NCI-H2196 (cell line): Measurements from ENCODE around the gene PLCD3.

Source experiments
- DNase-seq: peaks from one replicate; lab custom pipeline; 2025; ENCODE audit not compliant: unreplicated experiment; lab: John Stamatoyannopoulos, UW

Gene PLCD3

DNA sequence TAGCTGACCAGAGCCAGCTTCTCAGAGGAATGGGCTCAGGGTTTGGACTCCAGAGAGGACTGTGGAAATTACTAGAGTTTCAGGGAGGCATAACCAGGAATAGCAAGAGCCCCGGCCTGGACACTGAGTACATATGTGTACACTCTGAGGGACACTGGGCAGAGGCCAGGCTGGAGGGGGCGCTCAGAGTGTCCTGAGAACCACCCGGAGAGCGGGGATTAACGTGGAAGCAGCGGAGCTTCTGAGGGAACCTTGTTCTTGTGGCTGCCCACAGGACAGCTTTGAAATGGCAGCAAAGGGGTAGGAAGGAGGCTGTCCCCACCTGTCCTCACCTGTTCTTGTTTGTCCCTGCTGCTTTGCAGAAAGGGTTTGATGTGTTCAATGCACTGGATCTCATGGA, 27.8 kb downstream of the PLCD3 start:
- no peak for DNase-seq

- no peak for DNase-seq
Measured at GRCh38 chr17:45104029-45104428, 28.3 kb downstream of the PLCD3 start.

- no peak for DNase-seq
Measured at GRCh38 chr17:45103269-45103795, 29.0 kb downstream of the PLCD3 start.

DNA sequence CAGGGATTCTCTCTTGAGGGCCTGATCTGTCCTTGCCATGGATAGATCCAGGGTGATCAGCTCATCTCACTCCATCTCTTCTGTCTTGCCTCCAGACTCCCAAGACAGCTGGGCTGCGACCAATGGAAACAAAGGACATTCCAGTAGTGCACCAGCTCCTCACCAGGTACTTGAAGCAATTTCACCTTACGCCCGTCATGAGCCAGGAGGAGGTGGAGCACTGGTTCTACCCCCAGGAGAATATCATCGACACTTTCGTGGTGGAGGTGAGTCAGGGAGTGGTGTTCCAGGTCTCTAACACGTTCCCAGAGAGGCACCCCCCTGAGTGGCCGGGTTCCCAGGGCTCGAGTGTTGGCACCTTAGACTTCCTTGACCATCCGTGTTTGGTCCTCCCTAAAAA, 29.5 kb downstream of the PLCD3 start:
- no peak for DNase-seq

DNA sequence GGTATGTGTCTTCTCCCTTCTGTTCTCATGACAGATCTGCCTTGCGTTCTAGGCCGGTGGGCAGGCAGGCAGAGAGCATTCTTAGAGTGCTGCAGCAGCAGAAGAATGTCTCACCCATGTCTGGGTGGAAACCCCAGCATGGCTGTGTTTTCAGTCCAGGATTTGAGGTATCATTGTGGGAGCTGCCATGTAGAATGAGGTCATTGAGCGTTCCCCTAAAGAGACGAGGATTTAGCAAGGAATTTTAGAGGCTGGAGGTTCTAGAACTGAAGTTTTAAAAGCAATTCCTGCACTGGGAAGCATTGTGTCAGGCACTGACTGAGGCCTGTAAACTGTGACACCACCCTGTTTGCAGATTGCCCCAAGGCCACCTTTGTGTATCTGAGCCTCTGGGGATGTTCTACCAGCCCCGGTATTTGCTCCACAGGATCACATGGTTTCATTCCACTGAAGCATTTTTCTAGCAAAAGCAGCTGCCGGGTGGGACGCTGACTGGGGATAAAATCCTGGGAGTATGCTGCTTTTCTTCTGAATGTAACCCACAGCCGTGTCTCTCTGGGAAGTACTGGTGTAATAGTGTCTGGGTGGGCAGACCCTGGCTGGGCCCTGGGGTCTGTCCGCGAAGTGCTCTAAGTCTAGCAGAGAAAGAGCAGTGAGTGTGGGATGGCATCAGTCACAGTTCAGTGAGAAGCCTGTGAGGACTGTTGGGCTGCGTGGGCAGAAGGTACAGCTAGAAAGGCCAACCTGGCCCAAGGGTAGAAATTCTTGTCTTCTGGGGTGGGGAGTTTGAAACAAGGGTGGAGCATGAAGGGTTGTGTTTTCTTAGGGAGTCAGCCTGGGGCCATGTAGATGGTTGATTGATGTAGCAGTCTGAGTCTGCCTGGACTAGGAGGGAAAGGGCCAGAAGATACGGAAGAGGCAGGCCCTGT, 30.2 kb downstream of the PLCD3 start:
- DNase-seq = no peak

GRCh38 chr17:45101546-45101882, 30.8 kb downstream of the PLCD3 start:
- DNase-seq = no peak

DNA sequence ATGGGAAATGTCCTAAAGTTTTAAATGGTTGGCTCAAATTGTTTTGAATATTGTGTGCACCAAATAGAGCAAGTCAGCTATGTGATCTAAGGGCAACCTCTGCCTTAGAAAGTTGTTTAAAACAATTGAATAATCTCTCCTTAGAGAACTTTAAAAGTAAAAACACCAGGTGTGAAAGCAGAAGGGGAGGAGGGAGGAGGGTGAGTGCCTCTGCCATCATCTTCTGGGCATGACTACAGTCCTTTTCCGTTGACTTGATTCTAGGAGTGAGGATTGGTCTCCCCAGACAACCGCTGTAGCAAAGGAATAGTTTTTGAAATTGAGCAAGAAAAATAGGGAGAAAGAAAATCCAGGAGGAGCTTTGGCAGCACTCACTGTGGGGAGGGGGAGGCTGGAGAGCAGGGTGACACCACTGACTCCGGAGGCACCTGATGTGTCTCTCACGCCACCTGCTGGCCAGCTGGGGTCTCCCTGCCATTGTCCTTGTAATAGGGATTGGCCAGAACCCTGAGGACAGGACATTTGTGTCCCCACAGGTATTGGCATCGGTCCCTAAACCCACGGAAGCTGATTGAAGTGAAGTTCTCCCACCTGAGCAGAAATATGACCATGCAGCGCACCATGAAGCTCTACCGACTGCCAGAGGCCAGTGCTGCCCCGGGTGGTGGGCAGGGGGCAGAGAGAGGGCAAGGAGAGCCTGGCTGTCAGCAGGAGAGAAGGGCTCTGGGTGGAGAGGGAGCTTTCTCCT, 33.3 kb downstream of the PLCD3 start:
- peak; percentile 92 for DNase-seq

DNA sequence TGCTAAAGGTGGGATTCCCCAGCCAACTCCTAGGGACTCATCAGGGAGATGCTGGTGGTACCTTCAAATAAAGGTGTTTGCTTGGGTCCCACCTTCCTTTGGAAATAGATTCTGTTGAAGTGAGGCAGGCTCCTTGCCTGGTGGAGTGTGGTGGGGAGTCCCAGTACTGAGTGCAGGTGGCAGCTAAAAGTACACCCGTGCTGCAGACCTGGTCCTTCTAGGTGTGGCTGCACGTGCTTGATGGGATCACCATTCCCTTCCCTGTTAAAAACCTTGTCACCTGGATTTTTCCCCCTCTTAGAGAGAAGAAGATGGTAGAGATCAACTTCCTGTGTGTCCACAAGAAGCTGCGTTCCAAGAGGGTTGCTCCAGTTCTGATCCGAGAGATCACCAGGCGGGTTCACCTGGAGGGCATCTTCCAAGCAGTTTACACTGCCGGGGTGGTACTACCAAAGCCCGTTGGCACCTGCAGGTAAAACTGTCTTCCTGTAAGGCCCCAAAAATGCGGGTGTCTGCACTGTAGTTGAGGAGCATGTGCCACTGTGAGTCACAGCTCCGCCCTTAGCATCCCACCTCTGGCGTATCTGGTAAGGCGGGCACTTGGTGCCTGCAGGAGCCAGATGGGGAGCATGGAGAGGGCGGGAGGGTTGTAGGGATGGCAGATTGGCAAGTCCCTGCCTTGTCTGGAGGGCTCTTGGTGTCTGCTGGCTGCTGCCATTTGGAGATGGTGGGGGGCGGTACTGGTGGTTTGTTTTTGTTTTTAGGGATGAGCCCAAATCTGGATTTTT, 34.0 kb downstream of the PLCD3 start:
- DNase-seq = no peak

DNA sequence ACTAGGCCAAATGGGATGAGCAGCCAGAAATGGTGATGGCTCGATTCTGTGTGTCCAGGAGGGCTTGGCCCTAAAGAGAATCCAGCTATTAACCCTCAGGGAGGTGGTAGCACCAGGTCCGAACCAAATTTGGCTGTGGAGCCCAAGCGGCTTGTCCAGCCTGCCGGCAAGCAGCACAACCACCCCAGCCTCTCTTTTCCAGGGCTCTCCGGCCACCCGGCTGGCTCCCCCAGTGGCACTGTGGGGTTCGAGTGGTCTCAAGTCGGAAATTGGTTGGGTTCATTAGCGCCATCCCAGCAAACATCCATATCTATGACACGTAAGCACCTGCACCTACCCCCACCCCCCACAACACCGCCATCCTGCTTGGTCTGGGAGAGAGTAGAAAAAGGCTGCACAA, 35.4 kb downstream of the PLCD3 start:
- DNase-seq = no peak

DNA sequence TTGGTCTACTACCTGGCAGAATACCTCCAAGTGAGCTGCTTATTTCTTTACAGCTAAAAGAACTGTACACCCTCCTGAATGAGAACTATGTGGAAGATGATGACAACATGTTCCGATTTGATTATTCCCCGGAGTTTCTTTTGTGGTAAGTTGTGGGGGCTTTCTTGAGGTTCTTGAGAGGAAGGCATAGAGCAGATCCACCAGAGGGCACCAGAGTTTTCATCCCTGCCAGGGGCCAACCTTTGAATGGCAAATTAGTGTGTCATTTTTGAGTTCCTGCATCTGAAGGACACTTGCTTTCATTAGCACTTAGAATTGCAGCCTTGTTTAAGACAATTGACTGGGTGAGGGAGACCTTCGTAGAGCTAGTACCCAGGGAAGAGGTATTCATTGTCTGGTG, 36.2 kb downstream of the PLCD3 start:
- peak; percentile 32 for DNase-seq

- peak; percentile 44 for DNase-seq
Measured at GRCh38 chr17:45093444-45094110, 38.7 kb downstream of the PLCD3 start.

GRCh38 chr17:45092911-45093430, 39.3 kb downstream of the PLCD3 start:
- DNase-seq = peak; percentile 86

DNA sequence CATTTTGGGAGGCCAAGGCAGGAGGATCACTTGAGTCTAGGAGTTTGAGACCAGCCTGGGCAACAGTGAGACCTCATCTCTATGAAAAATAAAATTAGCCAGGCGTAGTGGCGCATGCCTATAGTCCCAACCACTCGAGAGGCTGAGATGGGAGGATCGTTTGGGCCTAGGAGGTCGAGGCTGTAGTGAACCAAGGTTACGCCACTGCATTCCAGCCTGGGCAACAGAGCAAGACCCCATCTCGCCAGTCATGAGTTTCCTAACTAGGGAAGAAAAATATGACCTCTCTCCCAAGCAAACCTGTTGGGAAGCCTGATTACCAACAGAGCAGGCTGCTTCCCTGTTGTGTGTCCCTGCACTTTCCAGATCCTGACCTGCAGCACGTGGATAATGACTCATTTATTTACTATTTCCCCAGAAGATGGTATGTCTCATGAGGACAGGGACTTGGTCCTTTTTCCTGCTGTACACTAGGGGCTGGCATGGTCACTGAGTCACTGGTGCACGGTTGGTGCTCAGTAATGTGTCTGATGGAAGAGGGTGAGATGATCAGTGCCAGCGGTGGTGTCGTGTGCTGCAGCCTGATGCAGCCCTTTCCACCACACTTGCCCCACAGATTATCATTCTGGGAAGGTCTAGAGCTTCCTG, 40.4 kb downstream of the PLCD3 start:
- DNase-seq = no peak

DNA sequence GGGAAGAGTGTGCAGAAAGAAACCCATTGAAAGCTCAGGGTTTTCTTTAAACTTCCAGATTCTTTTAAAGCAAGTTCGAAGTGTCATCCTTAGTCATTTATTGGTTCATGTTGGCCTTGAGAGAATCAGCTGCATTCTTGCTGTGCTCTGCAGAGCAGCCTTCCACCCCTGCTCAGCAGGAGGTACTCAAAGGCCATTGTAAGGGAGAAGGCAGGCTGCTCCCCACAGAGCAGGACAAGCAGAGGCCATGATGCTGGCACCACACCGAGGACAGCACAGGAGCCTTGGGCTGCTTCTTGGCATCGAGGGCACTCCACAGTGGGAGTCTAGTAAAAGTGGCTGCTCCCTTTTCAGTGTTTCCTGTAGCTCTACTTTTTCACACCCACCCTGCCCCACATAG, 41.6 kb downstream of the PLCD3 start:
- no peak for DNase-seq

DNA sequence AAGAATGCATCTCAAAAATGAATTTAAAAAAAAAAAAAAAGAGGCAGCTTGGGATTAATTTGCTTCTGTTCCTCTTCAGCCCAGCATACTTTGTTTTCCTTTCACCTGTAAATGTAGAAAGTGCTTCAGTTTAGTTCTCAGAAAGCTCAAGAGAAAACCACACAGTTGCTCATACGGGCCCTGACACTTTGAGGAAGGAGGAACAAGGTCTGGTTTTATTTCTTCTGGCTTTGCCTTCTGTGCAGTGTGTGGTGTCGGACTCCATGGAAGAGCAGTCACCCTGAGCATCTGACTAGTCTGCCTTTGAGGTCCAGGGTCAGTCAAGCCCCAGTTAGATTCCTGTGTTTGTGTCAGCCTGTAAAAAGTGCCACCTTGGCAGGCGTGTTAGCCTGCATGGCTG, 43.6 kb downstream of the PLCD3 start:
- DNase-seq = no peak

DNA sequence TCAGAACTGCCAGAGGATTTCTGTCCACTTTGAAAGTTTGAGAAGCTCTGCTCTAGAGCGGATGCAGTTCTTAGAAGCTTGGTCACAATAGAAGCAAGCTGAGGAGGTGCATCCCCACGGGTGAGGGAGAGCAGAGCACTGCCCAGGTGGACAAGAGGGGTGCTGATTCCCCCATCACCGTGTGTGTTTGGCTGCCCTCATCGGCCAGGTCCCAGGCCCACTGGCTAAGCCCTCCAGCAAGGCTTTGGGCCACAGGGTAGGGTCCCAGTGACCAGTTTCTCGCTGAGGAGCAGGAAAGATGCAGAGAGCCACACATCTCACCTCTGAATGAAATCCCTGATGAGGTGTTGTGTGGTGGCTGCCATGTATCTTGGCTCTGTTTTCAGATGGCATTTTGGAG, 44.3 kb downstream of the PLCD3 start:
- no peak for DNase-seq

DNA sequence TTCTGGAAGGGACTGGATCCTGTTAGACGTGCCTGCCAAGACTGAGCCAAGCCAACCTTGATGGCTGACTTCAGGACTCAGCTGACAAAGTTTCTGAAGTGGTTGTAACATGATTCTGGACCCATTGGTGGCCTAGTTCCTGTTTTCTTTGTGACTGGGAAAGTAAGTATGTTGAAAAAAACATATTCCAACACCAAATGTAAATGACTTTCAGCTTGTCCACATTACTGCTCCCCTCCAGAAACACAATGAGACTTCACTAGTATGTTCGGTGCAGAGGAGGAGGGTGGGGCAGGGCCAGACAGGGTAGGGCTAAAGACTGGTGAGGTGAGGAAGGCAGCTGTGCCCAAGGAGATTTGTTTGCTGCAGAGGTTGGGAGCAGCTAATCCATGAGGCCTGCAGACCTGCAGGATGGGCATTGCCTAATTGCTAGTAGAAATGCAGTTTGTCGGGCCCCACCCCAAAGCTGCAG, 44.8 kb downstream of the PLCD3 start:
- DNase-seq = peak; percentile 56

DNA sequence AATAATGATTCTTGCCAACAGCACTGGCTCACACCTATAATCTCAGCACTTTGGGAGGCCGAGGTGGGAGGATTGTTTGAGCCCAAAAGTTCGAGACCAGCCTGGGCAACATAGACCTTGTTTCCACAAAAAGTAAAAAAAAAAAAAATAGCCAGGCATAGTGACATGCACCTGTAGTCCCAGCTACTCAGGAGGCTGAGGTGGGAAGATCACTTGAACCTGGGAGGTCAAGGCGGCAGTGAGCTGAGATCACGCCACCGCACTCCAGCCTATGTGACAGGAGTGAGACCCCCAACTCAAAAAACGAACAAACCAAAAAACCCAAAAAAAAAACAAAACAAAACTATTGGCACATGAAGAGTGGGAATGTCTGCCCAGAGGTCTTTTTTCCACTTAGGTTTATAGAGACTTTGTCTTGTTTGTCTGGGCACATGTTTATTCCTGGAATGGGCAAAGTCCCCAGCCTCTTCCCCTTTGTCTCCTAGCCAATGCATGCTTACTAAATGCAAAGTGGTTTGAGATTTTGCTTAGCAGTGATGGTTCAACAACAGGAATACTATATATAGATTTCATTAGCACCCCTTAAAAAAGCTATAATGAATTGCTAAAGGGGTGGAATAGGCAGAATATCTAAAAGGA, 45.3 kb downstream of the PLCD3 start:
- DNase-seq = peak; percentile 56

GRCh38 chr17:45086391-45086790, 45.9 kb downstream of the PLCD3 start:
- no peak for DNase-seq
